RPMI7951 (cell line): ENCODE data around the gene COPG2. TPM values are rescaled to one million over a fixed set of nuclear protein-coding genes. Genes with fewer than 3 reads are reported as not detected.

Experiments
- DNase-seq: peaks from one replicate; pipeline ENCODE4 v3.0.0-alpha.2; 2012; ENCODE audit warnings: low read depth
- total RNA-seq: library from RNA; depleted of rRNA; stranded (reverse); fragments of >200 nt; shearing (Covaris generic); gene quantifications from 2 replicates; pipeline ENCODE4 v1.2.3, GENCODE V29; 2014

Gene COPG2
- total RNA-seq, 1 experiment from 2014 or later, result 39.3 TPM

DNA sequence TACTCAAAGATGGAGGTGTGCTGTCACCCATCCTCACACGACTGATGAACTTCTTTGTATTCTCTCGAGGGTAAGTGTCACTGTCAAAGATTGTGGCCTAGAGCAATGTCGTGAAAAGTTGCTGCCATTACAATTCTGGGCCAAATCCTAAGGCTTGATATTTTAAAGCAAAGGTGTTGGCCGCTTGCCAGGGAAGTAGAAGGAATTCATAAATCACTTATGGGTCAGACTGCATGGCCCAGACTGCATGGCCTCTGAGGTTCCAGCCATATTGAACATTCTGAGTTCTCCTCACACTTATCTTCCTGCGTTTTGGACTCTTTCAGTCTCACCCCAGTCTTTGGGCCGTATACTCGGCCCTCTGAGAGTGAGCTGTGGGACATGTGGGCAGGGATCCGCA lies 168.1 kb downstream of the COPG2 start:
- no peak for DNase-seq

- no peak for DNase-seq
Observed at GRCh38 chr7:130494431-130494858, 174.1 kb downstream of the COPG2 start.

GRCh38 chr7:130493275-130493873 lies 175.2 kb downstream of the COPG2 start:
- DNase-seq, result no peak

- no peak for DNase-seq
Observed at GRCh38 chr7:130492523-130493274, 175.8 kb downstream of the COPG2 start.

DNA sequence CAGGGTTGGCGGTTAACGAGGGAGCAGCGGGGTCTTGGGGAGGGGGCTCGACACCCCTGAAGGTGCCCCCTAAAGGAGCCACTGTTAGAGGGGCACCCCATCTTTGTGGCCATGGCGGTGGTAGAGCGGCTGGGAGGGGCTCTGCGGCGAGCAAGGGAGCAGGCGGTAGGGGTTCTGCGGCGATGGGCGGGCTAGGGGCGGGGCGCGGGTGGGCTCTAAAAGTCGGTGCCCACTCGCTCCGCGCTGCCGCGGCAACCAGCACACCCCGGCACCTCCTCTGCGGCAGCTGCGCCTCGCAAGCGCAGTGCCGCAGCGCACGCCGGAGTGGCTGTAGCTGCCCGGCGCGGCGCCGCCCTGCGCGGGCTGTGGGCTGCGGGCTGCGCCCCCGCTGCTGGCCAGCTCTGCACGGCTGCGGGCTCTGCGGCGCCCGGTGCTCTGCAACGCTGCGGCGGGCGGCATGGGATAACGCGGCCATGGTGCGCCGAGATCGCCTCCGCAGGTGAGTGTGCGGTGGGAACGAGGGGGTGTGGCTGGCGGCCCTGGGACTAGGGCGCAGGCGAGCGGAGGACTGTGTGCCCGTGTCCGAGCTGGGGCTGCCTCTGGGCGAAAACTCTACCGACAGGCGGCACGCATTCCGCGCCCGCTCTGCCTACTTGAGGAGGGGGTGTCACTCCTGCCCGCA lies 176.6 kb downstream of the COPG2 start, which contains the start of gene MEST:
Gene MEST, plus strand, starts transcription at position 245 of the 682 bp plus-strand sequence. Its CDS starts 229 bp downstream, at position 474.
- DNase-seq, result peak; percentile 35

- DNase-seq, result peak; percentile 55
Observed at GRCh38 chr7:130490888-130491804, 177.4 kb downstream of the COPG2 start.

DNA sequence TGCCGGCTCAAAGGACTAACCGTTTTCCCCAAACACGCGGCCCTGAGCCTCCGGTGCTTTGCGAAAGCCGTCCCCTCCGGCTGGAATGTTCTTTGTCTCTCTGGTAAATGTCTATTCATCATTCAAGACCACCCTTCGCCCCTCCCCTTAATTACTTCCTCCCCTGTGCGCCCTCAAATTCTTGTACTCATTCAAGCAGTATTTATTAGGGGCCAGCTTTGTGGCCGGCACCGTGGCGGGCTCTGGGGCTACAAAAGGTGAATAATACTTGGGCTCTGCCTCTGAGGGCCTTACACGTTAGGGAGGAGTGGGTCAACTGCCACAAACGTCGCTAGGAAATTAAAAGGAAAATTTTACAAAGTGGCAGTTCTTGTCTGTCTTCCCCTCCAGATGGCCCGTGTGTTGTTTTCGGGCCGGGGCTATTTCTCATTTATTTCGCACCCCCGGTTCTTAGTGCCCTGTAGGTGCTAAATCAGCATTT lies 178.2 kb downstream of the COPG2 start:
- DNase-seq, result no peak

- DNase-seq, result peak; percentile 85
Observed at GRCh38 chr7:130489140-130489983, 179.2 kb downstream of the COPG2 start.

- no peak for DNase-seq
Observed at GRCh38 chr7:130488392-130489139, 180.0 kb downstream of the COPG2 start.

DNA sequence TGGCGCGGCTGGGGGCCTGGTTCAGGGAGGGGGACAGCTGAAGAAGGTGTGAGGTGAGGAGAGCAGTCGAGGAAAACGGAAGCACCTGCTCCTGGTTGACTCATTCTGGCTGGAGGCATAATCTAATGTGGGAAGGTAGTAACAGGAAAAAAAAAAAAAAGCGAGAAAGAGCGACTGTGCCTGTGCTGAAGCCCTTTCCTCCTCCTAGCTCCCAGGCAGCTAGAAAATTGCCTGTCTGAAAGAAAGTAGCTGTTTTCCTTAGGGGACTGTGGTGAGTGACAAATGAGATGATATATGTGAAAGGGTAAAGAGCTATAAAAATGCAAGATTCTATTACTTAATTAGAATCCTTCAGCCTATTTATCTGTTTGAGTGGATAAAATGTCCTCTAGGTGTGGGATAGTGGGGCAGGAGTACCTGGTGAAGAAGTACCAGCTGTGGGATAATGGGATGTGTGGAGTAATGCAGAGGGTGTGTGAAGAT lies 181.6 kb downstream of the COPG2 start:
- no peak for DNase-seq

DNA sequence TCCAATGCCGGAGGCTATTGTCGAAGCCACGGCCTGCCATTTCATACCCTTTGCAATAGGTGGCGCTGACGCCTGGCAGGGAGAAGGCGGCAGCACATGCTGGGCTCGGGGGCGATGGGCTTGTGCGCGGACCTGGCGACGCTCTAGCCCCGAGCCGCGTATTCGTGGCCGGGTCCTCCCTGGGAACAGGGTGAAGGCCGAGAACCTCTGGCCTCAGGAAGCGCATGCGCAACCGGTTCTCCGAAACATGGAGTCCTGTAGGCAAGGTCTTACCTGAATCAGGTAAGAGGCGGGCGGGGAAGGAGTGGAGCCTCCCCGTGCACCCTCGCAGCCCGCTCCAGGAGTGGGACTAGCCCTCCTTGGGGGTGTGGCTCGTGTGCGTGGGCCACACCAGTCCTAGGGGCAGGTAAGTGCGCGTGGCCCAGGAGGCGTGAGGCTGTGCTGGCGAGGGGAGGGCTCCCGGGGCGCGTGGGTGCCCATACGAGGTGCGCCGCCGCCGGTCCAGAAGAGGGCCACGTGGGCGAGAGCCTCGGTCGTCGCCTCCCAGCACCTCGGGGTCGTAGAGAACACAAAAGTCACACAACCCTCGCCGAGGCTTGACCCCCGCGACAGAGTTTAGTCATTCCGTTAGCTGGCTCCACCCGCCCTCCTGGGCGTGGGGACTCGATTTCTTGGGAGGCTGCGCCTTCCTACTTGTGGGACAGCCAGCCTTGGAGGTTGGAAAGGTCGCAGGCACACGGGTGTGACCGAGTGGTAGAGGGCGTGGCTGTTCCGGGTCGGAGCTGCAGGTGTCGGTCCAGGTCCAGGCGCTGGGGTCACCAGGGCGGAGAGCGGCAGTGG lies 182.2 kb downstream of the COPG2 start:
- peak; percentile 17 for DNase-seq

DNA sequence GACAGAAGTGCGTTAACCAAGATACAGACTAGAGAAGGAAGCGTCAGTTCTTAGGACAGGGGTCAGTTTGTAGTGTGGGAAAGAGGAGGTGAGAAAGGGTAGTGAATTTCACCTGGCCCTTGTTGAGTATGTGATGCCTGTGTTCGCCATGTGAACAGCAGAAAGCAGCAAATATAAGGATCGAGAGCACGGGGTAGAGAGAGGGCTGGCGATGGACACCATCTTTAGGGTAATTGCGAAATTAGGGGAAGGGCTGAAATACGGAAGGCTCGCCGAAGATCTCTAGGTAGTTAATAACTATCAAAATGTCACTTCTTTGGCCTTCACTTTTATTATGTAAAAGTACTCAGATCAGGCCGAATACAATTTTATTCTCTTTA lies 182.8 kb downstream of the COPG2 start:
- no peak for DNase-seq

DNA sequence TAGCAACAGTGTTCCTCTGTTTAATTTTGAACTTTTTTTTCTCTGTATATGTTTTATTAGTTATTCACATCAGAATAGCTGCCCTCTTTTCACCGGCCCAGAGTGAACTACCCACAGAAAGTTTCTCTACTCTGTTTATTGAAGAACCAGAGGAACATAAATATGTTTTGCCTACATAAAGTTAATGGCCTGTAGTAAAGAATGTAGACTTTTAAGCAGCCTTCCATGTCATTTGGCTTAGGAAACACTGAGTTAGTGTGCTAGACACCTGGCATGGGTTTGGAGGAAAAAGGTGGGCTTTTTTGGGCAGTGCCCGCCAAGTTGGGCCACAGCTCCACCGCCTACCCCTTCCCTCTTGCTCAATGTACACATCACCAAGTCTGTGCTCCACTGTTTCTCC lies 185.5 kb downstream of the COPG2 start:
- no peak for DNase-seq

DNA sequence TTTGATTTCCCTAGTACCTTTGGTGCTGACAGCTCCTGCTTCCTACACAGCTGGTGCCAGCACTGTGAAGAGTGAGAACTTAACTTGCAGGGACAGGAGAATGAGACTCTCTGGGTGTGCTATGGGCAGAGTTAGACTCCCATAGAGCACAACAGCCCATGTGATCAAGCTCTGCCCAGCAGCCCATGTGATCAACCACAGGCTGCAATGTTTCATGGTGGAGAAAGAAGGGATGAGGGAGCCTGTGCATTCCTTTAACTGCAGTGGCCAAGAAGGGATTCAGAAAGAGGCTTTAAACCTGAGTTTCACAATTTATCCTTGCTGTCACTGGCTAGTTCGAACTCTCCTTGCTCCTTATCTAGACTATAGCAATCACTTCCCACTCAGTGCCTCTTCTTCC lies 186.7 kb downstream of the COPG2 start:
- peak; percentile 31 for DNase-seq

DNA sequence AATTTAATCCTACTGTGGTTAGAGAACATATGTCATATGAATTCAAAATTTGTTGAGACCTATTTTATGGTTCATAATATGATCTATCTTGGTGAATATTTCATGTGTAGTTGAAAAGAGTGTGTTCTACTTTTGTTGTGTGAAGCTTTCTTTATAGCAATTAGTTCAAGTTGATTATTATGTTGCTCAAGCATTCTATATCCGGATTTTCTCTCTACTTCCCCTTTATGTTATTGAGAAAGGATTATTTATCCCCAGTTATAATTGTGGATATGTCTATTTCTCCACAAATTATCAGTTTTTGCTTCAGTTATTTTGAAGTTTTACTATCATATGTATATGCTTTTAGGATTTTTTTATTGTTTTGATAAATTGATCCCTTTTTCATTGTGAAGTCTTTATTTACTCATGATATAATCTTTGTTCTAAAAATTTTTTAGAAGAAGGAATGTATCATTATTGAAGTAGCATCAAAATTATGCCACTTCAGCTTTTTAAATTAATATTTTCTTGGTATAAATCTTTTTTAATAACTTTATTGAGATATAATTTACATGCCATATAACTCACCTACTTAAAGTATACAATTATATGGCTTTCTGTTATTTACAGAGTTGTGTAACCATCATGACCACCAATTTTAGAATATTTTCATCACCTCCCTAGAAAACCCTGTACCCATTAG lies 188.7 kb downstream of the COPG2 start:
- DNase-seq, result no peak

- DNase-seq, result no peak
Observed at GRCh38 chr7:130478991-130479390, 189.6 kb downstream of the COPG2 start.

DNA sequence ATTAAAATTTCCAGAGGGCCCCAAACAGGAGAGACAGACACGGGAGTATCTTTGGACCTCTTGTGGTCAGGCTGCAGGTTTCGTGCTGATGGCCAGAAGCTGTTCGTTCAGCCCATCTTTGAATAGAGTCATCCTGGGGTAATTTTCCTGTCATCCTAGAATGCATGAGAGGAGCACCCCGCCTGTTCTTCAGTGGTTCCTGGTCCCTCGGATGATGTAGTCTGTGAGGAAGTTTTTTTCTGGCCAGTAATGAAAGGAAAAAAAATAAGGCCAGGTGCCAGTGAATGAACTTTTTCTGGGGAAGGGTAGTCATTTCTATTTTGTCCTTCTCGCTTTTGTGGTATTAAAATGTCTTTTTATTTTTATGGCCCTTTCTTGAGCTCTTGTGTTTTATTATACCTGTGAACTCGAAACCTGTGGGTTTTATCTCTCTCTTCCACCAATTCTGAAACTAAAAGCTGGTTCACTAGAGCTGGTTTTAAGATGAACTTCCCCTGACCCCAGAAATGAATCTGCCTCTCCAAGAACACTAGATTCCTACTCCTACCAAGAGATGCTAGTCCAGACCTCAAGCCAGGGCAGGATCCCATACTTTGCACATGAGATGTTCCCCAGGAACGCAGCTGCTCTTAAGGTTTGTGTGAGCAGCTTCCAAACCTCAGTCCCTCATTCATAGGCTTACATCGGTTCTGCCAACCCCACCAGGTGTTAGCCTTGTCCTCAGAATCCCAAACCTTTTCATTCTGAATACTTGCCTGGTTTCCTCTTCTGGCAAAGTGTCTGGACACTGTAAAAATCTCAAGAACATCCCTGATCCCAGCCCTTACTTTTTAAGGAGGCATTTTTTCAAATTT lies 192.0 kb downstream of the COPG2 start:
- DNase-seq, result no peak
